Mucosa of stomach (tissue), 1 donor: Measurements from ENCODE around the gene ESRRG.

Experiments used
- H3K27me3 ChIP-seq: one replicate; pipeline ENCODE4 v1.7.0; 2013; ENCODE audit warnings: mild to moderate bottlenecking, low read length; ENCODE audit not compliant: control insufficient read depth, insufficient read depth
- H3K36me3 ChIP-seq: one replicate; pipeline ENCODE4 v1.7.0; 2013; ENCODE audit warnings: low read length; ENCODE audit not compliant: control insufficient read depth, insufficient read depth
- H3K4me1 ChIP-seq: one replicate; pipeline ENCODE4 v1.7.0; 2013; ENCODE audit warnings: mild to moderate bottlenecking, low read length; ENCODE audit not compliant: control insufficient read depth, insufficient read depth
- H3K4me3 ChIP-seq: one replicate; pipeline ENCODE4 v1.7.0; 2013; ENCODE audit warnings: low read length
- H3K9ac ChIP-seq: one replicate; pipeline ENCODE4 v1.7.0; 2013; ENCODE audit warnings: mild to moderate bottlenecking, low read length, moderate library complexity
- H3K9me3 ChIP-seq: one replicate; pipeline ENCODE4 v1.7.0; 2013; ENCODE audit warnings: mild to moderate bottlenecking, low read length, moderate library complexity; ENCODE audit not compliant: control insufficient read depth
- donor health status: Pancreatic carcinoma.

The ESRRG gene

GRCh38 chr1:216580538-216581057 is 142.6 kb downstream of the ESRRG start:
- no peaks in the 10 kb centered on the region for H3K9me3 ChIP-seq
- no peaks in the 10 kb centered on the region for H3K36me3 ChIP-seq
- H3K4me1 ChIP-seq: no peaks in the 10 kb centered on the region
- H3K4me3 ChIP-seq: no peak overlapping the region
- H3K9ac ChIP-seq: no peak overlapping the region
- H3K27me3 ChIP-seq: no peaks in the 10 kb centered on the region

- H3K9me3 ChIP-seq: no peaks in the 10 kb centered on the region
- H3K36me3 ChIP-seq: no peaks in the 10 kb centered on the region
- no peaks in the 10 kb centered on the region for H3K4me1 ChIP-seq
- no peak overlapping the region for H3K9ac ChIP-seq
- H3K4me3 ChIP-seq: no peak overlapping the region
- no peaks in the 10 kb centered on the region for H3K27me3 ChIP-seq
Measured at GRCh38 chr1:216576234-216576937, 146.8 kb downstream of the ESRRG start.

GRCh38 chr1:216566641-216567205 is 156.5 kb downstream of the ESRRG start:
- Histone ChIP-seq H3K9me3 (no peaks in the 10 kb centered on the region), H3K27me3 (no peaks in the 10 kb centered on the region), H3K4me3 (no peak overlapping the region)

GRCh38 chr1:216563087-216563486 is 160.1 kb downstream of the ESRRG start:
- Histone ChIP-seq H3K9me3 (no peaks in the 10 kb centered on the region), H3K4me1 (no peaks in the 10 kb centered on the region), H3K27me3 (no peaks in the 10 kb centered on the region), H3K9ac (no peak overlapping the region), H3K36me3 (no peaks in the 10 kb centered on the region), H3K4me3 (no peak overlapping the region)

More at GRCh38 chr1:216566641-216567205, 156.5 kb downstream of the ESRRG start:
- H3K4me1 ChIP-seq: no peaks in the 10 kb centered on the region
- H3K36me3 ChIP-seq: no peaks in the 10 kb centered on the region
- no peak overlapping the region for H3K9ac ChIP-seq

- Histone ChIP-seq H3K4me1 (no peaks in the 10 kb centered on the region), H3K4me3 (no peak overlapping the region), H3K9ac (no peak overlapping the region), H3K36me3 (no peaks in the 10 kb centered on the region), H3K27me3 (no peaks in the 10 kb centered on the region), H3K9me3 (no peaks in the 10 kb centered on the region)
Measured at GRCh38 chr1:216562383-216562782, 160.8 kb downstream of the ESRRG start.

GRCh38 chr1:216560527-216560926 is 162.7 kb downstream of the ESRRG start:
- Histone ChIP-seq H3K27me3 (no peaks in the 10 kb centered on the region), H3K4me1 (no peaks in the 10 kb centered on the region), H3K4me3 (no peak overlapping the region), H3K9me3 (no peaks in the 10 kb centered on the region), H3K9ac (no peak overlapping the region), H3K36me3 (no peaks in the 10 kb centered on the region)

- Histone ChIP-seq H3K36me3 (no peaks in the 10 kb centered on the region), H3K9ac (no peak overlapping the region), H3K27me3 (no peaks in the 10 kb centered on the region), H3K4me1 (no peaks in the 10 kb centered on the region), H3K9me3 (no peaks in the 10 kb centered on the region), H3K4me3 (no peak overlapping the region)
Measured at GRCh38 chr1:216559359-216559758, 163.9 kb downstream of the ESRRG start.

- H3K9me3 ChIP-seq: no peaks in the 10 kb centered on the region
- no peaks in the 10 kb centered on the region for H3K36me3 ChIP-seq
- H3K9ac ChIP-seq: no peak overlapping the region
- H3K27me3 ChIP-seq: no peaks in the 10 kb centered on the region
- H3K4me1 ChIP-seq: no peaks in the 10 kb centered on the region
- no peak overlapping the region for H3K4me3 ChIP-seq
Measured at GRCh38 chr1:216555653-216556052, 167.6 kb downstream of the ESRRG start.

- H3K4me1 ChIP-seq: no peaks in the 10 kb centered on the region
- H3K9ac ChIP-seq: no peak overlapping the region
- H3K4me3 ChIP-seq: no peak overlapping the region
- no peaks in the 10 kb centered on the region for H3K9me3 ChIP-seq
- H3K36me3 ChIP-seq: no peaks in the 10 kb centered on the region
- no peaks in the 10 kb centered on the region for H3K27me3 ChIP-seq
Measured at GRCh38 chr1:216554934-216555333, 168.3 kb downstream of the ESRRG start.

GRCh38 chr1:216553766-216554165 is 169.5 kb downstream of the ESRRG start:
- Histone ChIP-seq H3K27me3 (no peaks in the 10 kb centered on the region), H3K9ac (no peak overlapping the region), H3K4me3 (no peak overlapping the region), H3K36me3 (no peaks in the 10 kb centered on the region), H3K9me3 (no peaks in the 10 kb centered on the region), H3K4me1 (no peaks in the 10 kb centered on the region)

- H3K9ac ChIP-seq: no peak overlapping the region
- H3K4me1 ChIP-seq: no peaks in the 10 kb centered on the region
- H3K36me3 ChIP-seq: no peaks in the 10 kb centered on the region
- no peaks in the 10 kb centered on the region for H3K9me3 ChIP-seq
- no peaks in the 10 kb centered on the region for H3K27me3 ChIP-seq
- no peak overlapping the region for H3K4me3 ChIP-seq
Measured at GRCh38 chr1:216553040-216553439, 170.2 kb downstream of the ESRRG start.

- H3K36me3 ChIP-seq: no peaks in the 10 kb centered on the region
- no peaks in the 10 kb centered on the region for H3K27me3 ChIP-seq
- H3K9ac ChIP-seq: no peak overlapping the region
- no peak overlapping the region for H3K4me3 ChIP-seq
- H3K4me1 ChIP-seq: no peaks in the 10 kb centered on the region
- H3K9me3 ChIP-seq: no peaks in the 10 kb centered on the region
Measured at GRCh38 chr1:216549796-216550195, 173.4 kb downstream of the ESRRG start.
